Neutrophil (primary cell): ENCODE measurements around the gene OSBPL3.

Experiments
- H3K27ac ChIP-seq: fragments of 200-600 bp; sonication (generic); 2 replicates; pipeline ENCODE4 v1.5.1; 2016; ENCODE audit warnings: mild to moderate bottlenecking, moderate library complexity
- H3K27me3 ChIP-seq: fragments of 200-600 bp; sonication (generic); 2 replicates; pipeline ENCODE4 v1.6.0; 2016; ENCODE audit warnings: mild to moderate bottlenecking
- H3K36me3 ChIP-seq: fragments of 200-600 bp; sonication (generic); 2 replicates; pipeline ENCODE4 v1.5.1; 2017
- H3K4me1 ChIP-seq, 2 experiments: fragments of 200-600 bp in 1 of 2; sonication (generic) in 1 of 2; 1 replicate in 1 of 2; 2 replicates in 1 of 2; pipeline versions ENCODE4 v1.5.1 to v1.6.1; 2013 to 2016; ENCODE audit warnings: low read depth in 1 of 2, low read length in 1 of 2, mild to moderate bottlenecking in 1 of 2, moderate library complexity in 1 of 2; ENCODE audit not compliant: control insufficient read depth in 1 of 2, insufficient read depth in 1 of 2
- H3K4me3 ChIP-seq, 2 experiments: fragments of 200-600 bp in 1 of 2; sonication (generic) in 1 of 2; 1 replicate in 1 of 2; 2 replicates in 1 of 2; pipeline ENCODE4 v1.5.1; 2013 to 2016; ENCODE audit warnings: low read depth in 1 of 2, low read length in 1 of 2, mild to moderate bottlenecking in 1 of 2, moderate library complexity in 1 of 2
- H3K9me3 ChIP-seq: fragments of 200-600 bp; sonication (generic); 2 replicates; pipeline ENCODE4 v1.5.1; 2016
- CTCF ChIP-seq: fragments of 200-600 bp; sonication (generic); IDR thresholded peaks from 2 replicates; pipeline ENCODE4 v1.5.1; 2016; ENCODE audit warnings: antibody characterized with exemption

The OSBPL3 gene

GRCh38 chr7:24932815-24933214 lies 47.2 kb downstream of the OSBPL3 start:
- H3K4me1 ChIP-seq: no peaks in the 10 kb centered on the region
- TF ChIP-seq CTCF: no peak
- H3K27me3 ChIP-seq: no peaks in the 10 kb centered on the region
- no peak overlapping the region for H3K4me3 ChIP-seq
- H3K36me3 ChIP-seq: no peaks in the 10 kb centered on the region
- H3K27ac ChIP-seq: no peak overlapping the region
- no peaks in the 10 kb centered on the region for H3K9me3 ChIP-seq

- Histone ChIP-seq H3K27ac (no peak overlapping the region), H3K9me3 (no peaks in the 10 kb centered on the region), H3K27me3 (no peaks in the 10 kb centered on the region), H3K4me3 (no peak overlapping the region), H3K36me3 (no peaks in the 10 kb centered on the region), H3K4me1 (no peaks in the 10 kb centered on the region)
- TF ChIP-seq CTCF: no peak
These were observed 47.6 kb downstream of the OSBPL3 start for GRCh38 chr7:24932389-24932788.

GRCh38 chr7:24931844-24932243 lies 48.1 kb downstream of the OSBPL3 start:
- H3K36me3 ChIP-seq: no peaks in the 10 kb centered on the region
- TF ChIP-seq CTCF: no peak
- no peak overlapping the region for H3K4me3 ChIP-seq
- H3K9me3 ChIP-seq: no peaks in the 10 kb centered on the region
- no peak overlapping the region for H3K27ac ChIP-seq
- H3K4me1 ChIP-seq: no peaks in the 10 kb centered on the region
- no peaks in the 10 kb centered on the region for H3K27me3 ChIP-seq

GRCh38 chr7:24930856-24931255 lies 49.1 kb downstream of the OSBPL3 start:
- no peak for TF ChIP-seq CTCF
- H3K4me3 ChIP-seq: no peak overlapping the region
- no peaks in the 10 kb centered on the region for H3K4me1 ChIP-seq
- H3K27ac ChIP-seq: no peak overlapping the region
- no peaks in the 10 kb centered on the region for H3K36me3 ChIP-seq
- no peaks in the 10 kb centered on the region for H3K9me3 ChIP-seq
- H3K27me3 ChIP-seq: no peaks in the 10 kb centered on the region

- no peak overlapping the region for H3K4me3 ChIP-seq
- H3K4me1 ChIP-seq: no peaks in the 10 kb centered on the region
- H3K27me3 ChIP-seq: no peaks in the 10 kb centered on the region
- no peaks in the 10 kb centered on the region for H3K36me3 ChIP-seq
- TF ChIP-seq CTCF: no peak
- H3K27ac ChIP-seq: no peak overlapping the region
- no peaks in the 10 kb centered on the region for H3K9me3 ChIP-seq
These were observed 53.1 kb downstream of the OSBPL3 start for GRCh38 chr7:24926623-24927524.
